Activated CD4-positive, alpha-beta T cell treated with anti-CD3 and anti-CD28 coated beads, Interleukin-2, amount 50 U/mL, for 48 hours (primary cell): ENCODE results near the gene DPYSL3.

Experiments
- DNase-seq, 2 experiments: peaks; one replicate each; pipeline ENCODE4 v3.0.0-alpha.2; 2020

Gene DPYSL3

GRCh38 chr5:147360816-147361215, 149.1 kb downstream of the DPYSL3 start:
- no peak for DNase-seq

DNA sequence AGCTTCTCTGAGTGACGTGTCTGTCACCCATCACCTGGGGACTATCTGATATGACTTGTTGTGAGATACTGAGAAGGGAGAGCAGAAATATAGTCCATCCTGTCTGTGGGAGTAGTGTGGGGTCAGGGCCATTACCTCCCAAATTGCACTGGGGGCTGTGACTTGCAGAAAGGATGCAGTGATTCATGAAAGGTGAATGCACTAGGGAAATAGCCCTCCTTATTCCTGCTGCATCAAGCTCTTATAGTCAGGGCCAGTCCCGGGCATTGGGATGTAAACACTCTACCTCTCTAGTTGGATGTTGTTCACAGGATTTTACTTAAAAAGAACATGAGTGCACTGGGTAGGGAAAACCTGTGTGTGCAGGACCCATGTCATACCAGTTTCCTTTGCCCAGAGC, 150.3 kb downstream of the DPYSL3 start:
- no peak for DNase-seq

DNA sequence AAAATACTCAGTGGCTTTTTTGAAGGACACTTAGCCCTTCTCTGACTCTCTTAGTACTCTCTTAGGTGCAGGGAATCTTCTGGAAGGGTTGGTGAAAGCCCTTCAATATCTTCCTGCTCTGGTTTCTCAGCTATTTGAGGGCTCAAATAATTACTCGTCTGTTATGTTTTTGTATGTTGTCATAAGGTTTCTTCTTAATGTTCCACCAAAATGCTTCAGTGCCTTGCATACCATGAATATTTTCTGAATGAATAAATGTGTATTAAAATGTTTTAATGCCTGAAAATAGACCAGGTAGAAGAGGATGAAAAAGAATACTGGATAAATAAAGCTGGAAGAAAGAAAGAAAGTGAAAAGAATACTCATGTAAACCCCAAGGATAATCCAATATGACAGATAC, 150.8 kb downstream of the DPYSL3 start:
- DNase-seq, result no peak

DNA sequence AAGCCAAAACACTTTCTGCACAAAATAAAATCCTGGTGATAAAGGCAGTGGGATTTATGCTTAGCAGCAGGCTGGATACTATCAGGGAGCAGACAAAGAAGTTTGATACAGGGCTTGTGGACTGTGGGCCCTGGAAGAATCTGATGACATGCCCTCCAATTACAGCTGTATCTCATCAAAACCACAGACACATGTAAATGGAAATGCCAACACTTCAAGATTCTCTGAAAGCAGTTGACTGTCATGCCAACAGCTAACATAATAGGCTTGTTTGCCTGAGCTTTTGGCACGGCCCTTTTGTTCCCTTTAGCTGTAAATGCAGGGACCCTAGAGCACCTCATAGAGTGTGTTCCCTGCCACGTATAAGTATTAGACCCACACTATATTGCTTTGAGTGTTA, 160.6 kb downstream of the DPYSL3 start:
- DNase-seq, result no peak

DNA sequence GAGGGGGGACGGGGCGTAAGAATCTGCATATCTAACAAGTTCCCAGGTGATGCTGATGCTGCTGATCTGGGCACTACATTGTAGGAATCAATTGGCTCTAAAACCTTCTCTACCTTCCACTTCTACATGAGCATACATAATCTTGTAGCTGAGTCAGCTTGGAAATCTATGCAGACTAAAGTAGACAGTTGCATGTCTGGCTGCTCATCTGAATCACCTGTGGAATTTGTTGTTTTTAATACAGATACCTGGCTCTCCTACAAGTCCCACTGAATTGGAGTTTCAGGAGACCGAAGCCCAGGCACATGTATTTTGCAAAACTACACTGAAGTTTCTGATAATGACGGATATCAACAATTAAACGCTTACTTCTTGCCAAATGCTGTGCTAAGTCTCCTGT, 161.4 kb downstream of the DPYSL3 start:
- DNase-seq, result no peak

DNA sequence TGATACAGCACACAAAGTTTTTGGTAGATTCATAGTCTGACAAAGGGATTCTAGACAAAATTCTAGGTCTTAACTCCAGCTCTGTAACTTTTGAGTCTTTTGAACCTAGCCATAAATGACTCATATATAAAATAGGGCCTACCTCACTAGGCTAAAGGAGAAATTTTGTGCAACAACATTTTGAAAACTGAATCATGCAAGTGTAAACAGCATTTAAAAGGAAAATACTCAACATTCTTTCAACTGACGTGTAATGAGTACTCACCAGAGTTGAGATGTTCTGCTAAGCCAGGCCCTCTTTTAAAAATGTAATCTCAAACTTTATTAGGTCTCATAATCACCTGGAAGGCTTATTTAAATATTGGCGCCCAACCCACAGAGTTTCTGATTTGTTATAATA, 161.8 kb downstream of the DPYSL3 start:
- no peak for DNase-seq

DNA sequence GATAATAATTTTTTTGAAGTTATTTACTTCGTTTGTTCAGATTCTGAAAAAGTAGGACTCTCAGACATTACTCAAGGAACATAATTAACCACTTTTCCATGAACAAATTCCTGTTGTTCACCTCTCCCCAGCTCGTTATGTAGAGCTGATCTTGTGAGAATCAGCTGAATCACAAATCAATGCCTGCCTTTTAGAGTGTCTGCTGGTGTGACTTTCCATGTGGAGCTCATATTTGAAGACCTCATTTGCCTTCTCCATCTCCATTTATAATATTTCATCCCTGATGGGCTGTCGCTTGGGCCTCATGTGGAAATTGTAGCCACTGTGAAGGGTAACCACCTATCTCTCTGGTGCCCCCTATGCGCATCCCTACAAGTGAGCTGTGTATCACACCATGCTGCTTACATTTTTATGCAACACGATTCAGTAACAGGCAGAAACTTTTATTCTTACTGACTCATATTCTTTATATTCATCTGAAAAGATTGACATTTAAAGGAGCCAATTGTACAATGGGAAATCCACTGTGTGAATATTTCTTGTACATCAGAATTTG, 163.8 kb downstream of the DPYSL3 start:
- no peak for DNase-seq

DNA sequence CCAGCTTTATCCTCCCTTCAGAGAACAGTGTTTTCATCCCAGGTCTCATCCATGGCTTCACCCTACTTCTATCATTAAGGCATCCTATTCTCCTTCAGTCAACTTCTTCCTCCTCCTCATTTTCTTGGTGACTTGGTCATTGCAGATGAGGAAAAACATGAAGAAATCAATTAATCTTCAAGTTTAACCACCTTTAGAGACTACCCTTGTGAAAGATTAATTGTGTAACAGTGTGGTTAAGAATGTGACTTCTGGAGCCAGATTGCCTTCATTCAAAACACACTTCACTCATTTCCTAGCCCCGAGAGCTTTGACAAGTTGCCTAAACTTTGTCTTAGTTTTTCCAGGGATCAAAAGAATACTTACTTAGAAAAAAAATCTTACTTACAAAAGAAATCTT, 165.0 kb downstream of the DPYSL3 start:
- no peak for DNase-seq

- DNase-seq, result no peak
These were observed 168.5 kb downstream of the DPYSL3 start for GRCh38 chr5:147341345-147341744.

GRCh38 chr5:147340941-147341340, 168.9 kb downstream of the DPYSL3 start:
- no peak for DNase-seq
